Gastrocnemius medialis (tissue), 4 donors: ENCODE measurements around the gene GGT6.

Experiments
- CTCF ChIP-seq, 5 experiments: fragments of 450-650 bp in 3 of 5; fragments of 200-600 bp in 2 of 5; sonication (generic) in 2 of 5; IDR thresholded peaks in 4 of 5; conservative IDR thresholded peaks in 1 of 5; 1 replicate in 4 of 5; 2 replicates in 1 of 5; pipeline ENCODE4 v1.5.1; 2016 to 2019; ENCODE audit warnings: antibody characterized with exemption in 5 of 5, mild to moderate bottlenecking in 3 of 5, moderate library complexity in 3 of 5
- POLR2A ChIP-seq, 2 donors: fragments of 450-650 bp; IDR thresholded peaks; one replicate each; pipeline ENCODE4 v1.6.1; 2017; ENCODE audit warnings: antibody characterized with exemption in 2 of 2, mild to moderate bottlenecking in 2 of 2, moderate library complexity in 2 of 2

- no peak for TF ChIP-seq POLR2A (IDR thresholded peaks at IDR 0.05)
- TF ChIP-seq CTCF (IDR thresholded peaks at IDR 0.05 in 4 of 5, conservative IDR thresholded peaks at IDR 0.05 in 1 of 5): no peak
Observed at GRCh38 chr17:4527134-4527533, 33.2 kb downstream of the GGT6 start.
